ENCODE measurements around the gene CCBE1.

- TF ChIP-seq KLF6 (CRISPR knock-in tag; IDR thresholded peaks at IDR 0.05; ENCODE audit: borderline replicate concordance) (no peak), ETV6 (IDR thresholded peaks at IDR 0.05; ENCODE audit: borderline replicate concordance in 1 of 2, low read depth in 2 of 2, low read length in 1 of 2) (no peak), ETV6 (CRISPR knock-in tag; IDR thresholded peaks at IDR 0.05; ENCODE audit: borderline replicate concordance) (no peak), CREB3L1 (IDR thresholded peaks at IDR 0.05; ENCODE audit: borderline replicate concordance, low read depth) (no peak), ZNF609 (CRISPR knock-in tag; IDR thresholded peaks at IDR 0.05; ENCODE audit: borderline replicate concordance) (no peak), CTCF (IDR thresholded peaks at IDR 0.05 in 2 of 3, conservative IDR thresholded peaks at IDR 0.05 in 1 of 3; ENCODE audit: insufficient read depth in 2 of 3, low read depth in 1 of 3, low read length in 3 of 3) (no peak), PCBP2 (IDR thresholded peaks at IDR 0.05; ENCODE audit: low read depth, low read length, poor library complexity, severe bottlenecking) (no peak), BMI1 (IDR thresholded peaks at IDR 0.05; ENCODE audit: low read length) (no peak), MAX (CRISPR knock-in tag; IDR thresholded peaks at IDR 0.05) (no peak), EZH2 (IDR thresholded peaks at IDR 0.05; ENCODE audit: borderline replicate concordance, low read depth, low read length) (no peak)
Observed at GRCh38 chr18:59551902-59552635, 145.2 kb downstream of the CCBE1 start.
